Measurements from ENCODE around the gene NAALADL1. TPM values are rescaled to one million over a fixed set of nuclear protein-coding genes. Genes with fewer than 3 reads are reported as not detected.

NAALADL1 gene
- total and polyA plus RNA-seq, 12 donors, result 1.3 to 15.7 (median 5.5) TPM

GRCh38 chr11:65014726-65015227, 43.6 kb downstream of the NAALADL1 start:
- Histone ChIP-seq H3K4me1 (replicated peaks in 1 of 2) (peaks cover 12 to 17% of the 10 kb centered on the region in 2 donors), H3K4me3 (peak overlapping the region in 3 of 4 donors; percentile 42 to 76 (median 55)), H3K36me3 (replicated peaks in 1 of 2) (peaks cover 0 to 14% of the 10 kb centered on the region in 2 donors), H3K27me3 (no peaks in the 10 kb centered on the region), H3K27ac (peak overlapping the region; percentile 95 to 100 (median 98)), H3K9me3 (replicated peaks in 1 of 3) (no peaks in the 10 kb centered on the region)
- TF ChIP-seq CTCF (IDR thresholded peaks at IDR 0.05) (no peak), POLR2A (IDR thresholded peaks at IDR 0.05) (no peak)
- intact Hi-C loops (cut with DNase I), result loop anchor here in 1 of 2 donors (10.0 kb wide), 2 partner anchors 60 to 170 kb away; partner anchors contain the start of gene CDC42BPG
- 31 to 54% (median 37%) methylated on average over 13 to 23 of the region's 23 CpGs for WGBS, 4 donors
- DNase-seq, result peak in 2 of 7 donors; percentile 35 to 59

GRCh38 chr11:65013888-65014725, 44.2 kb downstream of the NAALADL1 start, which contains the start of gene ARL2:
TSS of gene ARL2 (plus strand) at chr11:65014160. CDS start at chr11:65014208, 48 bp downstream.
- Histone ChIP-seq H3K27ac (peak within 1 kb of the TSS; percentile 95 to 100 (median 98)), H3K4me3 (peak within 1 kb of the TSS in 3 of 4 donors; percentile 42 to 76 (median 55)), H3K36me3 (replicated peaks in 1 of 2) (peaks cover 0 to 7% of the 10 kb centered on the region in 2 donors), H3K9me3 (replicated peaks in 1 of 3) (no peaks in the 10 kb centered on the region), H3K27me3 (no peaks in the 10 kb centered on the region), H3K4me1 (replicated peaks in 1 of 2) (peaks cover 12 to 17% of the 10 kb centered on the region in 2 donors)
- intact Hi-C loops (cut with DNase I), result loop anchor here in 1 of 2 donors (10.0 kb wide), 2 partner anchors 61 to 169 kb away; partner anchors contain the start of gene CDC42BPG
- WGBS, 4 donors, result 0 to 2% (median 1%) methylated on average over 10 to 96 of the region's 96 CpGs
- peak; percentile 36 to 90 (median 88) for TF ChIP-seq CTCF (IDR thresholded peaks at IDR 0.05)
- TF ChIP-seq POLR2A (IDR thresholded peaks at IDR 0.05), result peak in 1 of 2 donors; percentile 54
- peak; percentile 88 to 93 (median 91) for DNase-seq

GRCh38 chr11:65013130-65013887, 45.0 kb downstream of the NAALADL1 start:
- intact Hi-C loops (cut with DNase I), result loop anchor here in 1 of 2 donors (10.0 kb wide), 2 partner anchors 61 to 169 kb away; partner anchors contain the start of gene CDC42BPG
- no peaks in the 10 kb centered on the region for H3K9me3 ChIP-seq (replicated peaks in 1 of 3)
- H3K36me3 ChIP-seq (replicated peaks in 1 of 2), result peaks cover 0 to 2% of the 10 kb centered on the region in 2 donors
- H3K4me1 ChIP-seq (replicated peaks in 1 of 2), result peaks cover 12 to 17% of the 10 kb centered on the region in 2 donors
- peak; percentile 91 to 97 (median 94) for DNase-seq
- WGBS, 4 donors, result 10 to 44% (median 18%) methylated on average over 6 to 22 of the region's 22 CpGs
- peak overlapping the region in 3 of 4 donors; percentile 42 to 76 (median 55) for H3K4me3 ChIP-seq
- H3K27me3 ChIP-seq, result no peaks in the 10 kb centered on the region
- TF ChIP-seq CTCF (IDR thresholded peaks at IDR 0.05) (peak; percentile 65 to 93 (median 81)), POLR2A (IDR thresholded peaks at IDR 0.05) (peak; percentile 70 to 86)
- H3K27ac ChIP-seq, result peak overlapping the region; percentile 95 to 100 (median 98)
